ENCODE results near the gene PLEKHD1.

The PLEKHD1 gene

GRCh38 chr14:69536971-69537370, 52.4 kb downstream of the PLEKHD1 start:
- no peak for DNase-seq (ENCODE audit: low read depth)
- H3K4me3 ChIP-seq (ENCODE audit: low read length) = no peak overlapping the region
- TF ChIP-seq CTCF (IDR thresholded peaks at IDR 0.05; ENCODE audit: insufficient read depth, low read depth, low read length, missing control alignments) = no peak

- peak; percentile 18 for DNase-seq (ENCODE audit: low read depth)
- H3K4me3 ChIP-seq (ENCODE audit: low read length) = no peak overlapping the region
- TF ChIP-seq CTCF (IDR thresholded peaks at IDR 0.05; ENCODE audit: insufficient read depth, low read depth, low read length, missing control alignments) = no peak
These were observed 53.4 kb downstream of the PLEKHD1 start for GRCh38 chr14:69537900-69538299.

GRCh38 chr14:69538766-69539165, 54.2 kb downstream of the PLEKHD1 start:
- DNase-seq (ENCODE audit: low read depth) = no peak
- H3K4me3 ChIP-seq (ENCODE audit: low read length) = no peak overlapping the region
- no peak for TF ChIP-seq CTCF (IDR thresholded peaks at IDR 0.05; ENCODE audit: insufficient read depth, low read depth, low read length, missing control alignments)

GRCh38 chr14:69539631-69540410, 55.3 kb downstream of the PLEKHD1 start:
- no peak overlapping the region for H3K4me3 ChIP-seq (ENCODE audit: low read length)
- peak; percentile 85 for DNase-seq (ENCODE audit: low read depth)
- TF ChIP-seq CTCF (IDR thresholded peaks at IDR 0.05; ENCODE audit: insufficient read depth, low read depth, low read length, missing control alignments) = no peak

- no peak for TF ChIP-seq CTCF (IDR thresholded peaks at IDR 0.05; ENCODE audit: insufficient read depth, low read depth, low read length, missing control alignments)
- DNase-seq (ENCODE audit: low read depth) = no peak
- no peak overlapping the region for H3K4me3 ChIP-seq (ENCODE audit: low read length)
These were observed 56.3 kb downstream of the PLEKHD1 start for GRCh38 chr14:69540654-69541335.

- H3K4me3 ChIP-seq (ENCODE audit: low read length) = no peak overlapping the region
- no peak for DNase-seq (ENCODE audit: low read depth)
- no peak for TF ChIP-seq CTCF (IDR thresholded peaks at IDR 0.05; ENCODE audit: insufficient read depth, low read depth, low read length, missing control alignments)
These were observed 57.8 kb downstream of the PLEKHD1 start for GRCh38 chr14:69542311-69542710.

All from epithelial cell of esophagus (primary cell).